ENCODE results near the gene HOPX. TPM values are rescaled to one million over a fixed set of nuclear protein-coding genes. Genes with fewer than 3 reads are reported as not detected.

The HOPX gene
- total RNA-seq, 4 donors from 2014 or later, result 5.3 to 6.6 (median 5.7) TPM

- intact Hi-C loops (cut with DNase I; ENCODE audit: low total_unique reads) (loop anchor here (5.0 to 10.0 kb wide), 3 partner anchors 106 to 187 kb away; no protein-coding TSS in a partner anchor), in situ Hi-C loops (cut with MboI; ENCODE audit: low sequenced_read_pairs in 4 of 4) (no loop called here)
- no peak for ATAC-seq
- TF ChIP-seq CTCF (IDR thresholded peaks at IDR 0.05 in 4 of 5, conservative IDR thresholded peaks at IDR 0.05 in 1 of 5) (no peak), POLR2A (IDR thresholded peaks at IDR 0.05) (no peak)
- no peak overlapping the region for H3K4me3 ChIP-seq
- no peak overlapping the region for H3K27ac ChIP-seq
- H3K9me3 ChIP-seq, result no peaks in the 10 kb centered on the region
- H3K36me3 ChIP-seq, result no peaks in the 10 kb centered on the region
- no peaks in the 10 kb centered on the region for H3K27me3 ChIP-seq
- H3K4me1 ChIP-seq, result peaks cover 18 to 19% of the 10 kb centered on the region in 2 donors
- no peak for DNase-seq
These were observed 30.6 kb downstream of the HOPX start for GRCh38 chr4:56650262-56651055.

- intact Hi-C loops (cut with DNase I; ENCODE audit: low total_unique reads), result loop anchor here (5.0 to 10.0 kb wide), 3 partner anchors 105 to 188 kb away; no protein-coding TSS in a partner anchor
- H3K4me3 ChIP-seq, result no peak overlapping the region
- DNase-seq, result no peak
- TF ChIP-seq CTCF (IDR thresholded peaks at IDR 0.05 in 4 of 5, conservative IDR thresholded peaks at IDR 0.05 in 1 of 5), result no peak
- TF ChIP-seq POLR2A (IDR thresholded peaks at IDR 0.05), result no peak
- H3K27me3 ChIP-seq, result no peaks in the 10 kb centered on the region
- no peak overlapping the region for H3K27ac ChIP-seq
- H3K9me3 ChIP-seq, result no peaks in the 10 kb centered on the region
- in situ Hi-C loops (cut with MboI; ENCODE audit: low sequenced_read_pairs in 4 of 4), result no loop called here
- no peak for ATAC-seq
- peaks cover 14% of the 10 kb centered on the region in 2 donors for H3K4me1 ChIP-seq
- H3K36me3 ChIP-seq, result no peaks in the 10 kb centered on the region
These were observed 31.4 kb downstream of the HOPX start for GRCh38 chr4:56649445-56650261.

GRCh38 chr4:56648824-56649151 is 32.3 kb downstream of the HOPX start:
- TF ChIP-seq POLR2A (IDR thresholded peaks at IDR 0.05) (no peak), CTCF (IDR thresholded peaks at IDR 0.05 in 4 of 5, conservative IDR thresholded peaks at IDR 0.05 in 1 of 5) (no peak)
- H3K27me3 ChIP-seq, result no peaks in the 10 kb centered on the region
- no peaks in the 10 kb centered on the region for H3K36me3 ChIP-seq
- intact Hi-C loops (cut with DNase I; ENCODE audit: low total_unique reads), result no loop called here
- no peak overlapping the region for H3K4me3 ChIP-seq
- H3K9me3 ChIP-seq, result no peaks in the 10 kb centered on the region
- no peak overlapping the region for H3K27ac ChIP-seq
- H3K4me1 ChIP-seq, result peaks cover 5 to 6% of the 10 kb centered on the region in 2 donors
- in situ Hi-C loops (cut with MboI; ENCODE audit: low sequenced_read_pairs in 4 of 4), result no loop called here
- DNase-seq (no peak), ATAC-seq (no peak)

GRCh38 chr4:56648021-56648823 is 32.9 kb downstream of the HOPX start:
- TF ChIP-seq CTCF (IDR thresholded peaks at IDR 0.05 in 4 of 5, conservative IDR thresholded peaks at IDR 0.05 in 1 of 5), result no peak
- no peak for TF ChIP-seq POLR2A (IDR thresholded peaks at IDR 0.05)
- ATAC-seq (no peak), DNase-seq (no peak)
- H3K4me3 ChIP-seq, result no peak overlapping the region
- H3K4me1 ChIP-seq, result peaks cover 0 to under 1% of the 10 kb centered on the region in 2 donors
- H3K27me3 ChIP-seq, result no peaks in the 10 kb centered on the region
- intact Hi-C loops (cut with DNase I; ENCODE audit: low total_unique reads), result no loop called here
- H3K36me3 ChIP-seq, result no peaks in the 10 kb centered on the region
- H3K9me3 ChIP-seq, result no peaks in the 10 kb centered on the region
- no peak overlapping the region for H3K27ac ChIP-seq
- in situ Hi-C loops (cut with MboI; ENCODE audit: low sequenced_read_pairs in 4 of 4), result no loop called here

All from gastrocnemius medialis (tissue), 4 donors.